ENCODE measurements around the gene RAE1. TPM values are rescaled to one million over a fixed set of nuclear protein-coding genes. Genes with fewer than 3 reads are reported as not detected.

The RAE1 gene
- total RNA-seq, 1 experiment from 2014 or later, result 46.3 TPM

GRCh38 chr20:57387463-57387862 is 36.4 kb downstream of the RAE1 start:
- Histone ChIP-seq H3K79me2 (ENCODE audit: insufficient read depth, low read length) (peaks cover 6% of the 10 kb centered on the region), H3K9ac (ENCODE audit: low read length) (no peak overlapping the region), H3K9me3 (ENCODE audit: control insufficient read depth in 1 of 2, insufficient read depth in 1 of 2, low read depth in 1 of 2, low read length in 2 of 2) (no peaks in the 10 kb centered on the region), H3K4me2 (ENCODE audit: low read length) (no peak overlapping the region), H3K27ac (ENCODE audit: low read depth, low read length) (no peak overlapping the region), H3K4me1 (ENCODE audit: control insufficient read depth in 1 of 2, insufficient read depth in 2 of 2, low read length in 2 of 2) (peaks cover 21 to 31% of the 10 kb centered on the region in 2 experiments), H3K36me3 (ENCODE audit: control insufficient read depth in 1 of 2, insufficient read depth in 2 of 2, low read length in 2 of 2) (no peaks in the 10 kb centered on the region), H3K9me2 (ENCODE audit: insufficient read depth) (no peaks in the 10 kb centered on the region), H3K27me3 (ENCODE audit: insufficient read depth, low read length) (no peaks in the 10 kb centered on the region), H3K4me3 (replicated peaks in 1 of 2; ENCODE audit: low read depth in 1 of 2, low read length in 2 of 2) (no peak overlapping the region), H4K20me1 (ENCODE audit: insufficient read depth) (no peaks in the 10 kb centered on the region), H2AFZ (ENCODE audit: low read depth, low read length, poor library complexity, severe bottlenecking) (no peak overlapping the region)
- no TSS peak for BruUV-seq (replicated peaks)
- DNase-seq (ENCODE audit: low read depth, low spot score), result no peak
- ChIA-PET POLR2A (interaction anchor here (0.6 kb wide), 1 partner anchor 109 kb away, joined by 3 read pairs; no protein-coding TSS in a partner anchor), RAD21 (ENCODE audit: low non-redundant PET in 1 of 2, low total read pairs in 2 of 2, uncharacterized antibody in 2 of 2, unreplicated experiment in 2 of 2) (no interaction called here), CTCF (interaction anchor here (0.6 kb wide), 1 partner anchor 1157 kb away, joined by 3 read pairs; no protein-coding TSS in a partner anchor)
- intact Hi-C loops (cut with micrococcal nuclease), result loop anchor here (10.0 kb wide), 1 partner anchor 207 kb away; no protein-coding TSS in a partner anchor
- ATAC-seq, result no peak
- TF ChIP-seq ELF1 (IDR thresholded peaks at IDR 0.05; ENCODE audit: borderline replicate concordance, low read depth) (no peak), CTCF (IDR thresholded peaks at IDR 0.05 in 2 of 3, conservative IDR thresholded peaks at IDR 0.05 in 1 of 3; ENCODE audit: borderline replicate concordance in 1 of 3, insufficient read depth in 1 of 3, low read depth in 2 of 3, low read length in 2 of 3) (no peak), ZNF274 (IDR thresholded peaks at IDR 0.05; ENCODE audit: low read depth, low read length) (no peak), ZFX (IDR thresholded peaks at IDR 0.05) (no peak), SRF (IDR thresholded peaks at IDR 0.05; ENCODE audit: low read depth) (no peak), REST (IDR thresholded peaks at IDR 0.05; ENCODE audit: low read depth) (no peak), ATF3 (IDR thresholded peaks at IDR 0.05) (no peak), TCF7L2 (IDR thresholded peaks at IDR 0.05; ENCODE audit: borderline replicate concordance, extremely low read depth, insufficient read depth, insufficient read length) (no peak), EZH2 (IDR thresholded peaks at IDR 0.05) (no peak), RAD21 (IDR thresholded peaks at IDR 0.05; ENCODE audit: low read depth) (no peak), JUND (IDR thresholded peaks at IDR 0.05) (no peak), FOSL1 (IDR thresholded peaks at IDR 0.05; ENCODE audit: low read depth) (no peak), CEBPB (IDR thresholded peaks at IDR 0.05; ENCODE audit: low read depth) (no peak), POLR2AphosphoS5 (IDR thresholded peaks at IDR 0.05; ENCODE audit: low read depth, low read length) (no peak), SIN3A (IDR thresholded peaks at IDR 0.05; ENCODE audit: low read depth) (no peak)

All from HCT116 (cell line).